OCI-LY7 (cell line): Measurements from ENCODE around the gene DUSP9. TPM values are rescaled to one million over a fixed set of nuclear protein-coding genes. Genes with fewer than 3 reads are reported as not detected.

ENCODE experiments used
- BruUV-seq: library from RNA; stranded (reverse); fragments of 400-500 nt; replicated peaks from 2 replicates; lab custom pipeline; 2021; lab: Mats Ljungman, UMichigan
- CTCF ChIA-PET: fragments of 300-600 bp; sonication (Branson Sonifier 250); formaldehyde crosslinking; loops from one replicate; lab custom pipeline; 2022; ENCODE audit warnings: antibody characterized with exemption; ENCODE audit not compliant: unreplicated experiment; lab: Charles Lee
- POLR2A ChIA-PET: fragments of 300-600 bp; sonication (Branson Sonifier 250); formaldehyde crosslinking; loops from one replicate; lab custom pipeline; 2022; ENCODE audit warnings: antibody characterized with exemption; lab: Charles Lee
- DNase-seq: peaks from one replicate; pipeline ENCODE4 v3.0.0-alpha.2; 2015; ENCODE audit warnings: low spot score
- H2AFZ ChIP-seq: fragments of 200-600 bp; sonication (generic), shearing (Covaris generic); 2 replicates; pipeline ENCODE4 v1.6.1; 2014; ENCODE audit warnings: mild to moderate bottlenecking, antibody characterized with exemption, low read length, moderate library complexity
- H3K27ac ChIP-seq: fragments of 200-600 bp; sonication (generic); 2 replicates; pipeline ENCODE4 v1.5.1; 2014; ENCODE audit warnings: mixed run types, low read depth, mild to moderate bottlenecking, moderate library complexity, low read length, inconsistent platforms; ENCODE audit not compliant: poor library complexity, severe bottlenecking
- H3K36me3 ChIP-seq: fragments of 200-600 bp; sonication (generic); 2 replicates; pipeline ENCODE4 v1.6.1; 2014; ENCODE audit warnings: mild to moderate bottlenecking, antibody characterized with exemption, low read length, moderate library complexity, mixed read lengths; ENCODE audit not compliant: insufficient read depth
- H3K4me1 ChIP-seq: fragments of 200-600 bp; sonication (generic); 2 replicates; pipeline ENCODE4 v1.5.1; 2014; ENCODE audit warnings: mild to moderate bottlenecking, low read length; ENCODE audit not compliant: insufficient read depth, poor library complexity, severe bottlenecking
- H3K4me2 ChIP-seq: fragments of 200-600 bp; sonication (generic); 2 replicates; pipeline ENCODE4 v1.6.1; 2014; ENCODE audit warnings: mild to moderate bottlenecking, low read length
- H3K4me3 ChIP-seq: fragments of 200-600 bp; sonication (generic); 2 replicates; pipeline ENCODE4 v1.5.1; 2014; ENCODE audit warnings: mild to moderate bottlenecking, low read depth, low read length; ENCODE audit not compliant: poor library complexity, severe bottlenecking
- H3K79me2 ChIP-seq: fragments of 200-600 bp; sonication (generic); 2 replicates; pipeline ENCODE4 v1.6.1; 2016; ENCODE audit warnings: low read depth, mild to moderate bottlenecking, low read length, moderate library complexity, mixed read lengths; ENCODE audit not compliant: insufficient read depth
- H3K9me2 ChIP-seq: fragments of 200-600 bp; sonication (generic); 2 replicates; pipeline ENCODE4 v1.6.1; 2016; ENCODE audit warnings: mild to moderate bottlenecking, low read length, mixed read lengths; ENCODE audit not compliant: insufficient read depth
- H3K9me3 ChIP-seq: fragments of 200-600 bp; sonication (generic); 2 replicates; pipeline ENCODE4 v1.6.1; 2014; ENCODE audit warnings: mild to moderate bottlenecking, mixed run types, low read length, mixed read lengths
- H4K20me1 ChIP-seq: fragments of 200-600 bp; sonication (generic); 2 replicates; pipeline ENCODE4 v1.6.1; 2014; ENCODE audit warnings: mild to moderate bottlenecking, antibody characterized with exemption, low read length, moderate library complexity, mixed read lengths; ENCODE audit not compliant: insufficient read depth
- CTCF ChIP-seq: fragments of 200-600 bp; sonication (generic); conservative IDR thresholded peaks from 2 replicates; pipeline ENCODE4 v1.5.1; 2014; ENCODE audit warnings: mild to moderate bottlenecking, antibody characterized with exemption, low read length, moderate library complexity, mixed read lengths
- EZH2phosphoT487 ChIP-seq: fragments of 200-600 bp; sonication (generic); IDR thresholded peaks from 2 replicates; pipeline ENCODE4 v1.6.1; 2018; ENCODE audit warnings: low read depth, borderline replicate concordance, mild to moderate bottlenecking, mixed run types, antibody characterized with exemption, low read length, moderate library complexity, mixed read lengths
- intact Hi-C: fragments of 100-400 bp; cut with micrococcal nuclease; formaldehyde crosslinking; loops from one replicate; pipeline ENCODE4 v1.10.0; 2022; ENCODE audit not compliant: unreplicated experiment
- small RNA-seq: library from RNA; depleted of rRNA; stranded (forward); fragments of <200 nt; gene quantifications from one replicate; pipeline ENCODE3, GENCODE V24; 2014
- total RNA-seq, 2 experiments: library from RNA; depleted of rRNA in 1 of 2; stranded (reverse); fragments of >200 nt in 1 of 2; shearing (Covaris generic) in 1 of 2; gene quantifications; 2 replicates each; pipeline ENCODE4 v1.2.3, GENCODE V29; 2014 to 2022

The DUSP9 gene
- total RNA-seq, 2 experiments from 2014 or later, result not detected

GRCh38 chrX:153700376-153700945 is 53.5 kb downstream of the DUSP9 start:
- peaks cover 7% of the 10 kb centered on the region; the same call in 1 of the 2 replicates for H3K36me3 ChIP-seq
- no peaks in the 10 kb centered on the region for H3K9me2 ChIP-seq
- H3K4me2 ChIP-seq, result no peak overlapping the region
- ChIA-PET POLR2A (no interaction called here), CTCF (no interaction called here)
- TF ChIP-seq CTCF, result no peak
- no peak for TF ChIP-seq EZH2phosphoT487
- H2AFZ ChIP-seq, result no peak overlapping the region
- no TSS peak for BruUV-seq
- DNase-seq, result no peak
- no peaks in the 10 kb centered on the region for H3K4me1 ChIP-seq
- H3K4me3 ChIP-seq, result no peak overlapping the region
- no peaks in the 10 kb centered on the region for H3K9me3 ChIP-seq
- intact Hi-C loops, result no loop called here
- H3K27ac ChIP-seq, result no peak overlapping the region
- H3K79me2 ChIP-seq, result no peaks in the 10 kb centered on the region
- H4K20me1 ChIP-seq, result no peaks in the 10 kb centered on the region

Small RNA genes lying within 50 kb of the gene (small RNA-seq; reads per million reads assigned to genes)
- not detected for gene RN7SL687P

Other genes starting within 250 kb of the DUSP9 start
- not detected in 2 replicates for gene PNMA6E, start 245.9 kb upstream of the DUSP9 start, total RNA-seq (2014; rRNA removed; shearing (Covaris generic))
- not detected in 2 replicates for gene PNMA6E, start 245.9 kb upstream of the DUSP9 start, total RNA-seq (2022)
- gene ZFP92, start 235.7 kb upstream of the DUSP9 start, total RNA-seq (2014; rRNA removed; shearing (Covaris generic)), result 0.03 TPM in 1 of 2 replicates, not detected in the other
- gene ZFP92, start 235.7 kb upstream of the DUSP9 start, total RNA-seq (2022), result not detected in 2 replicates
- gene TREX2, start 201.1 kb upstream of the DUSP9 start, total RNA-seq (2014; rRNA removed; shearing (Covaris generic)), result 3.1 and 6.7 TPM in 2 replicates
- 2.4 and 3.7 TPM in 2 replicates for gene TREX2, start 201.1 kb upstream of the DUSP9 start, total RNA-seq (2022)
- 42.5 and 60.3 TPM in 2 replicates for gene HAUS7, start 176.6 kb upstream of the DUSP9 start, total RNA-seq (2014; rRNA removed; shearing (Covaris generic))
- 35.7 and 47.9 TPM in 2 replicates for gene HAUS7, start 176.6 kb upstream of the DUSP9 start, total RNA-seq (2022)
- not detected in 2 replicates for gene BGN, start 152.2 kb upstream of the DUSP9 start, total RNA-seq (2014; rRNA removed; shearing (Covaris generic))
- not detected in 2 replicates for gene BGN, start 152.2 kb upstream of the DUSP9 start, total RNA-seq (2022)
- gene ATP2B3, start 129.6 kb upstream of the DUSP9 start, total RNA-seq (2014; rRNA removed; shearing (Covaris generic)), result not detected in 2 replicates
- not detected in 2 replicates for gene ATP2B3, start 129.6 kb upstream of the DUSP9 start, total RNA-seq (2022)
- 20.6 and 29.7 TPM in 2 replicates for gene CCNQ, start 48.1 kb upstream of the DUSP9 start, total RNA-seq (2014; rRNA removed; shearing (Covaris generic))
- 12.0 and 13.9 TPM in 2 replicates for gene CCNQ, start 48.1 kb upstream of the DUSP9 start, total RNA-seq (2022)
- 0.19 and 1.1 TPM in 2 replicates for gene PNCK, start 26.6 kb downstream of the DUSP9 start, total RNA-seq (2014; rRNA removed; shearing (Covaris generic))
- not detected in 2 replicates for gene PNCK, start 26.6 kb downstream of the DUSP9 start, total RNA-seq (2022)
- gene SLC6A8, start 40.7 kb downstream of the DUSP9 start, total RNA-seq (2014; rRNA removed; shearing (Covaris generic)), result not detected in 2 replicates
- not detected in 2 replicates for gene SLC6A8, start 40.7 kb downstream of the DUSP9 start, total RNA-seq (2022)
- gene BCAP31, start 77.2 kb downstream of the DUSP9 start, total RNA-seq (2014; rRNA removed; shearing (Covaris generic)), result 43.0 and 47.0 TPM in 2 replicates
- gene BCAP31, start 77.2 kb downstream of the DUSP9 start, total RNA-seq (2022), result 69.3 and 72.0 TPM in 2 replicates
- 2.7 and 6.9 TPM in 2 replicates for gene ABCD1, start 77.7 kb downstream of the DUSP9 start, total RNA-seq (2014; rRNA removed; shearing (Covaris generic))
- gene ABCD1, start 77.7 kb downstream of the DUSP9 start, total RNA-seq (2022), result 8.8 TPM in 2 replicates
- not detected in 2 replicates for gene PLXNB3, start 117.0 kb downstream of the DUSP9 start, total RNA-seq (2014; rRNA removed; shearing (Covaris generic))
- gene PLXNB3, start 117.0 kb downstream of the DUSP9 start, total RNA-seq (2022), result not detected in 2 replicates
- gene SRPK3, start 133.8 kb downstream of the DUSP9 start, total RNA-seq (2014; rRNA removed; shearing (Covaris generic)), result not detected in 2 replicates
- not detected in 2 replicates for gene SRPK3, start 133.8 kb downstream of the DUSP9 start, total RNA-seq (2022)
- 52.5 and 53.2 TPM in 2 replicates for gene IDH3G, start 147.2 kb downstream of the DUSP9 start, total RNA-seq (2014; rRNA removed; shearing (Covaris generic))
- gene IDH3G, start 147.2 kb downstream of the DUSP9 start, total RNA-seq (2022), result 47.5 and 51.8 TPM in 2 replicates
- gene SSR4, start 147.5 kb downstream of the DUSP9 start, total RNA-seq (2014; rRNA removed; shearing (Covaris generic)), result 121 and 165 TPM in 2 replicates
- 156 and 186 TPM in 2 replicates for gene SSR4, start 147.5 kb downstream of the DUSP9 start, total RNA-seq (2022)
- gene PDZD4, start 183.3 kb downstream of the DUSP9 start, total RNA-seq (2014; rRNA removed; shearing (Covaris generic)), result not detected in 2 replicates
- gene PDZD4, start 183.3 kb downstream of the DUSP9 start, total RNA-seq (2022), result not detected in 2 replicates
- gene L1CAM, start 239.0 kb downstream of the DUSP9 start, total RNA-seq (2014; rRNA removed; shearing (Covaris generic)), result not detected in 2 replicates
- gene L1CAM, start 239.0 kb downstream of the DUSP9 start, total RNA-seq (2022), result not detected in 2 replicates